Mucosa of stomach (tissue), 1 donor: ENCODE results near the gene HSPA8.
A peak's percentile ranks its signal among the peaks of the same experiment; 100 is the strongest.
"Not testable (repeated sequence)": the region's sequence is repeated elsewhere in the genome, so short reads cannot be mapped to it uniquely, and the experiment has no call there.

Source experiments
- H3K27me3 ChIP-seq: one replicate; pipeline ENCODE4 v1.7.0; 2013; ENCODE audit warnings: mild to moderate bottlenecking, low read length; ENCODE audit not compliant: control insufficient read depth, insufficient read depth
- H3K36me3 ChIP-seq: one replicate; pipeline ENCODE4 v1.7.0; 2013; ENCODE audit warnings: low read length; ENCODE audit not compliant: control insufficient read depth, insufficient read depth
- H3K4me1 ChIP-seq: one replicate; pipeline ENCODE4 v1.7.0; 2013; ENCODE audit warnings: mild to moderate bottlenecking, low read length; ENCODE audit not compliant: control insufficient read depth, insufficient read depth
- H3K4me3 ChIP-seq: one replicate; pipeline ENCODE4 v1.7.0; 2013; ENCODE audit warnings: low read length
- H3K9ac ChIP-seq: one replicate; pipeline ENCODE4 v1.7.0; 2013; ENCODE audit warnings: mild to moderate bottlenecking, low read length, moderate library complexity
- H3K9me3 ChIP-seq: one replicate; pipeline ENCODE4 v1.7.0; 2013; ENCODE audit warnings: mild to moderate bottlenecking, low read length, moderate library complexity; ENCODE audit not compliant: control insufficient read depth
- donor health status: Pancreatic carcinoma.

HSPA8 gene

GRCh38 chr11:123087657-123088056 lies 25.7 kb upstream of the HSPA8 start:
- peaks cover 11% of the 10 kb centered on the region for H3K4me1 ChIP-seq
- H3K27me3 ChIP-seq, H3K36me3 ChIP-seq, H3K4me3 ChIP-seq, H3K9ac ChIP-seq, H3K9me3 ChIP-seq: not testable (repeated sequence)

GRCh38 chr11:123086305-123086704 lies 24.4 kb upstream of the HSPA8 start:
- Histone ChIP-seq H3K9ac (no peak overlapping the region), H3K4me3 (no peak overlapping the region), H3K9me3 (no peaks in the 10 kb centered on the region), H3K27me3 (no peaks in the 10 kb centered on the region), H3K4me1 (peaks cover 13% of the 10 kb centered on the region), H3K36me3 (no peaks in the 10 kb centered on the region)

GRCh38 chr11:123085497-123085896 lies 23.6 kb upstream of the HSPA8 start:
- Histone ChIP-seq H3K36me3 (no peaks in the 10 kb centered on the region), H3K9ac (no peak overlapping the region), H3K4me1 (peaks cover 13% of the 10 kb centered on the region), H3K4me3 (no peak overlapping the region), H3K9me3 (no peaks in the 10 kb centered on the region), H3K27me3 (no peaks in the 10 kb centered on the region)

GRCh38 chr11:123084454-123084853 lies 22.5 kb upstream of the HSPA8 start:
- Histone ChIP-seq H3K27me3 (no peaks in the 10 kb centered on the region), H3K9ac (no peak overlapping the region), H3K9me3 (no peaks in the 10 kb centered on the region), H3K36me3 (no peaks in the 10 kb centered on the region), H3K4me1 (peaks cover 13% of the 10 kb centered on the region), H3K4me3 (no peak overlapping the region)

- Histone ChIP-seq H3K9ac (no peak overlapping the region), H3K4me1 (peaks cover 13% of the 10 kb centered on the region), H3K4me3 (no peak overlapping the region)
Measured at GRCh38 chr11:123083623-123084029, 21.7 kb upstream of the HSPA8 start.

GRCh38 chr11:123082977-123083376 lies 21.0 kb upstream of the HSPA8 start:
- H3K4me1 ChIP-seq: peaks cover 13% of the 10 kb centered on the region
- no peak overlapping the region for H3K4me3 ChIP-seq

More at GRCh38 chr11:123083623-123084029, 21.7 kb upstream of the HSPA8 start:
- no peaks in the 10 kb centered on the region for H3K27me3 ChIP-seq
- no peaks in the 10 kb centered on the region for H3K9me3 ChIP-seq
- H3K36me3 ChIP-seq: no peaks in the 10 kb centered on the region

GRCh38 chr11:123080015-123080414 lies 18.1 kb upstream of the HSPA8 start:
- Histone ChIP-seq H3K9ac (no peak overlapping the region), H3K36me3 (no peaks in the 10 kb centered on the region), H3K9me3 (no peaks in the 10 kb centered on the region), H3K4me1 (peaks cover 13% of the 10 kb centered on the region), H3K4me3 (no peak overlapping the region), H3K27me3 (no peaks in the 10 kb centered on the region)

More at GRCh38 chr11:123082977-123083376, 21.0 kb upstream of the HSPA8 start:
- H3K27me3 ChIP-seq: no peaks in the 10 kb centered on the region
- H3K9ac ChIP-seq: no peak overlapping the region
- H3K9me3 ChIP-seq: no peaks in the 10 kb centered on the region
- no peaks in the 10 kb centered on the region for H3K36me3 ChIP-seq

GRCh38 chr11:123076484-123076883 lies 14.5 kb upstream of the HSPA8 start:
- Histone ChIP-seq H3K9me3 (no peaks in the 10 kb centered on the region), H3K27me3 (no peaks in the 10 kb centered on the region), H3K36me3 (no peaks in the 10 kb centered on the region), H3K9ac (no peak overlapping the region), H3K4me3 (no peak overlapping the region), H3K4me1 (peaks cover 7% of the 10 kb centered on the region)

GRCh38 chr11:123073343-123074057 lies 11.6 kb upstream of the HSPA8 start:
- Histone ChIP-seq H3K9me3 (no peaks in the 10 kb centered on the region), H3K4me3 (no peak overlapping the region), H3K27me3 (no peaks in the 10 kb centered on the region), H3K36me3 (no peaks in the 10 kb centered on the region), H3K4me1 (peaks cover 7% of the 10 kb centered on the region), H3K9ac (no peak overlapping the region)

GRCh38 chr11:123072762-123073161 lies 10.8 kb upstream of the HSPA8 start:
- Histone ChIP-seq H3K27me3 (no peaks in the 10 kb centered on the region), H3K36me3 (no peaks in the 10 kb centered on the region), H3K4me1 (peaks cover 7% of the 10 kb centered on the region), H3K9me3 (no peaks in the 10 kb centered on the region), H3K9ac (no peak overlapping the region), H3K4me3 (no peak overlapping the region)

- Histone ChIP-seq H3K9ac (no peak overlapping the region), H3K9me3 (no peaks in the 10 kb centered on the region), H3K4me3 (no peak overlapping the region), H3K27me3 (no peaks in the 10 kb centered on the region), H3K4me1 (peaks cover 7% of the 10 kb centered on the region), H3K36me3 (no peaks in the 10 kb centered on the region)
Measured at GRCh38 chr11:123072332-123072761, 10.4 kb upstream of the HSPA8 start.

- H3K4me1 ChIP-seq: peaks cover 7% of the 10 kb centered on the region
- H3K4me3 ChIP-seq: no peak overlapping the region
- H3K9ac ChIP-seq: peak overlapping the region; percentile 7
- H3K36me3 ChIP-seq: no peaks in the 10 kb centered on the region
- no peaks in the 10 kb centered on the region for H3K9me3 ChIP-seq
- H3K27me3 ChIP-seq: no peaks in the 10 kb centered on the region
Measured at GRCh38 chr11:123069908-123070821, 8.2 kb upstream of the HSPA8 start.
